ENCODE results near the gene COL24A1. TPM values are rescaled to one million over a fixed set of nuclear protein-coding genes. Genes with fewer than 3 reads are reported as not detected.
"Not testable (repeated sequence)": the region's sequence is repeated elsewhere in the genome, so short reads cannot be mapped to it uniquely, and the experiment has no call there.

Gene COL24A1
- total and polyA plus RNA-seq, 2 donors, result 5.2 to 13.7 TPM

DNA sequence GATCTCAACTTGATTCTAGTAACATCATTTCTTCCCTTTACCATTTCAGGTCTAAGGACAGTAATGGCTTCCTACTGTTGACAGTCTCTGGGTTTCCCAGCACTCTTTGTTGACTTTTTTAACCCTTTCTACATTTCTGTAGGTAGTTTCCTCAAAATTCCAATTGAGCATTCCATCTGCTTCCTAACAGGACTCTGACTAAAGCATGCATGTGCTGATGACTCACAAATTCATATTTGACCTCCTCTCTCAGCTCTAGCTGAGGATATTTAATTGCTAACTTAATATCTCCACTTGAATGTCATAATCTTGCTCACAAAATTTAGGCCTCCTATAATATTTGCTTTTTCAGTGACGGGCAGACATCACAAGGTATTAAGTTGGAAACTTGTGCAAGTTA, 355.1 kb downstream of the COL24A1 start:
- H3K4me1 ChIP-seq (ENCODE audit: insufficient read depth), result no peaks in the 10 kb centered on the region
- WGBS, result 98% methylated on average over 1 of the region's 1 CpG
- no peak overlapping the region for H3K27ac ChIP-seq (ENCODE audit: low read depth)
- peaks cover 2% of the 10 kb centered on the region for H3K36me3 ChIP-seq (ENCODE audit: insufficient read depth)
- no peak for DNase-seq (ENCODE audit: extremely low spot score)
- no peak overlapping the region for H3K4me3 ChIP-seq (ENCODE audit: low read depth, low read length)

DNA sequence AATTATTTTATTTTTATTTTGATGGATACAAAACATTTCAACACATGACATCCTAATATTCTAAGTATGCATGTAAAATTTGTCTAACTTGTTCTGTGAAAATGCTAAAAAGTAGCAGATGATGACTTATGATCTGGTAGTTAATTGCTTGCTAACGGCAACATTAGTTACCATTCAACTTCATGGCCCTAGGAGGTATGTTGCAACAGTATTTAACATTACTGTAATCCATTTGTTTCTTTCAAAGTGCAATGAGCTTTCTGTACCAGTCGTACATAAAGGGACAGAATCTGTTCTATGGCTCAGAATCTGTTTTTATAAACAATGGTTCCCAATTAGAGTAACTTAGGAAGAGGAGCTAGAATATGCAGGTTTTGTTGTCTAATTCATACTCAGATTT, 356.8 kb downstream of the COL24A1 start:
- Histone ChIP-seq H3K27ac (ENCODE audit: low read depth) (no peak overlapping the region), H3K36me3 (ENCODE audit: insufficient read depth) (peaks cover 2% of the 10 kb centered on the region), H3K4me1 (ENCODE audit: insufficient read depth) (no peaks in the 10 kb centered on the region), H3K4me3 (ENCODE audit: low read depth, low read length) (no peak overlapping the region)
- no peak for DNase-seq (ENCODE audit: extremely low spot score)
- WGBS, result 73% methylated on average over 2 of the region's 2 CpGs

DNA sequence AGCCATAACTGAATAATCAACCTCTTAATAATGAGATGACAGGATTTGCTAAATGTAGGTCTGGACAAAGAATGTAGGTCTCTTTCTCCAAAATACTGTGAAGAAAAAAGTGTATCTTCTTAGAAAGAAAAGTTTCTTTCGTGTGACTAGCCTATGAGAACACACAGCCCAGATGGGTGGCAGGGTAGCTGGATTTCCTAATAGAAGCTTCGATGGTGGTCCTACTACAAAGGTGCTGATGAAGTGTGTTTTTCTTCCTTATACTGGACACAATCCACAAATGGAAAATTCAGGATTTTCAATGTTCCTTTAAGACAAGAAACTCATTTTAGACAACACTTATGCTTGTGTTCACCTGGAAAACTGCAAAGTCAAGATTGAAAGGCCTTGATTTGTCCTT, 358.2 kb downstream of the COL24A1 start:
- WGBS, result 93% methylated on average over 2 of the region's 2 CpGs
- H3K27ac ChIP-seq (ENCODE audit: low read depth), result no peak overlapping the region
- no peak for DNase-seq (ENCODE audit: extremely low spot score)
- H3K36me3 ChIP-seq (ENCODE audit: insufficient read depth), result peaks cover 2% of the 10 kb centered on the region
- no peak overlapping the region for H3K4me3 ChIP-seq (ENCODE audit: low read depth, low read length)
- H3K4me1 ChIP-seq (ENCODE audit: insufficient read depth), result no peaks in the 10 kb centered on the region

DNA sequence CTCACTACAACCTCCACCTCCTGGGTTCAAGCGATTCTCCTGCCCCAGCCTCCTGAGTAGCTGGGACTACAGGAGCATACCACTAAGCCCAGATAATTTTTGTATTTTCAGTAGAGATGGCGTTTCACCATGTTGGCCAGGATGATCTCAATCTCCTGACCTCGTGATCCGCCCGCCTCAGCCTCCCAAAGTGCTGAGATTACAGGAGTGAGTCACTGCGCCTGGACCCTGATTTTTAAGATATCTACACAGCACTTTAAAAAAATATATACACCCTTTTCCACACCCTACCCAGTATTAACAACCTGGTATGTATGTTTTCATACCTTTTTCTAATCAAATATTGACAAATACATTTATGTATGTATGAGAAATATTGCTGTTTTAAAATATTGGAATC, 379.6 kb downstream of the COL24A1 start:
- not testable (repeated sequence) for H3K4me3 ChIP-seq (ENCODE audit: low read depth, low read length); H3K4me1 ChIP-seq (ENCODE audit: insufficient read depth); H3K36me3 ChIP-seq (ENCODE audit: insufficient read depth); DNase-seq (ENCODE audit: extremely low spot score); H3K27ac ChIP-seq (ENCODE audit: low read depth)
- 86% methylated on average over 6 of the region's 6 CpGs for WGBS

DNA sequence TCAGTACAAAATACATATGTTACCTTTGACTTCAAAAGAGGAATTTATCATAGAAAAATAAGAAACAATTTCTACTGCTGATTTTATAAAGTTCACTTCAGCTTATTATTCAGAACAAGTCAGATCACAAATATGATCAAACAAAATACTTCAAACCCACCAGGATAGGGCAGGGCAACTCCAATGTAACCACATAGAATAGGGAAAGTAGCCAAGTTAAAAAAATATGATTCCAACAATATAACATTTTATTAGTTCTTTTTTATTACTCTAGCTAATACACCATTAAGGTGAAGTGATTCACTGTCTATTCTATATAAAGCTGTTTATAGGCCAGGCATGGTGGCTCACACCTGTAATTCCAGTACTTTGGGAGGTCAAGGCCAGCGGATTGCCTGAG, 393.8 kb downstream of the COL24A1 start:
- Histone ChIP-seq H3K4me3 (ENCODE audit: low read depth, low read length) (no peak overlapping the region), H3K4me1 (ENCODE audit: insufficient read depth) (no peaks in the 10 kb centered on the region), H3K27ac (ENCODE audit: low read depth) (no peak overlapping the region), H3K36me3 (ENCODE audit: insufficient read depth) (no peaks in the 10 kb centered on the region)
- WGBS, result 99% methylated on average over 1 of the region's 1 CpG
- DNase-seq (ENCODE audit: extremely low spot score), result no peak

DNA sequence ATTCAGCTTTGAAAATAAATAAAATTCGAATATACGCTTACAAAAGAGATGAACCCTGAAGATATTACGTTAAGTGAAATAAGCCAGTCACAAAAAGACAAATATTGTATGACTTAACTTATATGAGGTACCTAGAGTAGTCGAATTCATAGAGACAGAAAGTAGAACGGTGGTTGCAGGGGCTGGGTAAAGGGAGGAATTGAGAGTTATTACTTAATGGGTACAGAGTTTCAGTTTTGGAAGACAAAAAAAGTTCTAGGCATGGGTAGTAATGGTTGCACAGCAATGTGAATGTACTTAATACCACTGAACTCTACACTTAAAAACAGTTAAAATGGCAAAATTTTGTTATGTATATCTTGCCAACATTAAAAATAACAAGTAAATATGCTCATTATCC, 399.7 kb downstream of the COL24A1 start:
- H3K27ac ChIP-seq (ENCODE audit: low read depth), result no peak overlapping the region
- H3K4me3 ChIP-seq (ENCODE audit: low read depth, low read length), result no peak overlapping the region
- WGBS, result 89% methylated on average over 5 of the region's 5 CpGs
- DNase-seq (ENCODE audit: extremely low spot score), result no peak
- no peaks in the 10 kb centered on the region for H3K4me1 ChIP-seq (ENCODE audit: insufficient read depth)
- H3K36me3 ChIP-seq (ENCODE audit: insufficient read depth), result no peaks in the 10 kb centered on the region

DNA sequence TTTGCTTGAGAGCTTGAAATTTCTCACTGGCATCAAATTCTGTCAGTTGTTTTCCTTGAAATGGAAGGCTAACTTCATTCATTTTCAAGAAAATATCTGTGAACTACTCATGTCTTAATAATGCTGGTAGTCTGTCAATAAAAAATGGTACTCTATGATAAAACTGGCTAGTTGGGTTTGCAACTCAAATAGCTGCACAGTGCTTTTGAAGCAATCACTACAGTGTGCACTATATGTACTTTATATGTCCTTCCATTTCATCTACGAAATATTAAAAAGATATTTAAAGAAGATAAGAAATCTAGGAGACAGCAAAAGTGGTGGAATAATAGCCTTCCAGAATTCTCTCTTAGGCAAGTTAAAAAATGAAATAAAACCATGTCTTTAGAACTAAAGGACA, 408.5 kb downstream of the COL24A1 start:
- Histone ChIP-seq H3K4me1 (ENCODE audit: insufficient read depth) (no peaks in the 10 kb centered on the region), H3K27ac (ENCODE audit: low read depth) (no peak overlapping the region), H3K36me3 (ENCODE audit: insufficient read depth) (no peaks in the 10 kb centered on the region), H3K4me3 (ENCODE audit: low read depth, low read length) (no peak overlapping the region)
- no peak for DNase-seq (ENCODE audit: extremely low spot score)
- WGBS, result 95% methylated on average over 1 of the region's 1 CpG

DNA sequence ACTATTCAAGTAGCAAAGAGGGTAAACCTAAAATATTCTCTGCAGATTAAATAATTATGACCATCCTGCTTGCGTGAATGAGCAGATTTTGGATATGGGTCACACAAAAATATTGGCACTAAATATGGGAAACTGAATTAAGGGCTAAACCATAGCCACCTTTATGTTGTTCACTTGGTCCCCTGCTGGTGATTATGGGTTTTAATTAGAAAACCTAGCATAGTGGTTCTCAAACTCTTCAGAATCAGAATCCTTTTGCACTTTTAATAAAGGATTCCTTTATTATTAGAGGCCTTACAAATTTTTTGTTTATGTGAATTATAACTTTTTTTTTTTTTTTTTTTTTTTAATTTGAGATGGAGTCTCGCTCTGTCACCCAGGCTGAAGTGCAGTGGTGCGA, 409.8 kb downstream of the COL24A1 start:
- WGBS, result 97% methylated on average over 3 of the region's 3 CpGs
- no peak overlapping the region for H3K4me3 ChIP-seq (ENCODE audit: low read depth, low read length)
- no peaks in the 10 kb centered on the region for H3K4me1 ChIP-seq (ENCODE audit: insufficient read depth)
- no peak overlapping the region for H3K27ac ChIP-seq (ENCODE audit: low read depth)
- H3K36me3 ChIP-seq (ENCODE audit: insufficient read depth), result no peaks in the 10 kb centered on the region
- DNase-seq (ENCODE audit: extremely low spot score), result no peak

DNA sequence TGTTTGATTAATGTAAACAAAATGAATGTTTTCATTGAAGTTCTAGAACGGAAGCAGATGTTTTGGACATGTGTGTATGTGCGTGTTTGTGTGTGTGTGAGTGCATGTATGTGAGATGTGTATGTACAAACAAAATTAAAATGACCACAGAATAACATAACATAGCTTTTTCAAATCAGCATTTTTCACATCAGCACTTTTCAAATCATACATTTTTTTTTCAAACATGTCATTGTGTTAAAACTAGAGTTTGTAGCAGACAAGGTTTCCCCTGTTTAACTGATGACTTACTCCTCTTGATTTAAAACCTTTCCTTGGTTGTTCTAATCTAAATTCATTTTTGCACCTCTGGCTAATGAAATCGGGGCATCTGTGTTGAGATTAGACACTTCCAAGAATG, 412.8 kb downstream of the COL24A1 start:
- no peaks in the 10 kb centered on the region for H3K36me3 ChIP-seq (ENCODE audit: insufficient read depth)
- whole genome bisulfite sequencing, result 89% methylated on average over 3 of the region's 3 CpGs
- H3K4me3 ChIP-seq (ENCODE audit: low read depth, low read length), result no peak overlapping the region
- no peak for DNase-seq (ENCODE audit: extremely low spot score)
- H3K4me1 ChIP-seq (ENCODE audit: insufficient read depth), result no peaks in the 10 kb centered on the region
- H3K27ac ChIP-seq (ENCODE audit: low read depth), result no peak overlapping the region

DNA sequence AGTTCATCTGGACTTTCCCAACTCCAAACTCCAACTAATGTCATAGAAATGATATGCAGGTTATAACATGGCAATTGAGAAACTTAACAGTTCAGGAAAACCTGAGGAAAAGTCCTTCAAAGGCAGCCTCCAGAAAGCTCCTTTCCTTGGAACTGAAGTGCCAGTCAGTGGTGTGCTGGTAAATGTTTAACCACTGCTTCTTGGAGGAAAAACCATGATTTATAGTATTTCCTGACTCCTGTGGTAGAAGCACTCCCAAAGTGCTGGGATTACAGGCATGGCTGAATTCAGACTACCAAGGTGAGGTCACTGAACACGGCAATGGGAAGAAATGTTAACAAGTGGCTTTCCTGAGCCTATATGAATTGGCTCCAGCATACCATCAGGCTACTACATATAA, 421.6 kb downstream of the COL24A1 start:
- Histone ChIP-seq H3K4me1 (ENCODE audit: insufficient read depth) (no peaks in the 10 kb centered on the region), H3K4me3 (ENCODE audit: low read depth, low read length) (no peak overlapping the region), H3K27ac (ENCODE audit: low read depth) (no peak overlapping the region), H3K36me3 (ENCODE audit: insufficient read depth) (no peaks in the 10 kb centered on the region)
- 89% methylated on average over 1 of the region's 1 CpG for WGBS
- DNase-seq (ENCODE audit: extremely low spot score), result no peak

DNA sequence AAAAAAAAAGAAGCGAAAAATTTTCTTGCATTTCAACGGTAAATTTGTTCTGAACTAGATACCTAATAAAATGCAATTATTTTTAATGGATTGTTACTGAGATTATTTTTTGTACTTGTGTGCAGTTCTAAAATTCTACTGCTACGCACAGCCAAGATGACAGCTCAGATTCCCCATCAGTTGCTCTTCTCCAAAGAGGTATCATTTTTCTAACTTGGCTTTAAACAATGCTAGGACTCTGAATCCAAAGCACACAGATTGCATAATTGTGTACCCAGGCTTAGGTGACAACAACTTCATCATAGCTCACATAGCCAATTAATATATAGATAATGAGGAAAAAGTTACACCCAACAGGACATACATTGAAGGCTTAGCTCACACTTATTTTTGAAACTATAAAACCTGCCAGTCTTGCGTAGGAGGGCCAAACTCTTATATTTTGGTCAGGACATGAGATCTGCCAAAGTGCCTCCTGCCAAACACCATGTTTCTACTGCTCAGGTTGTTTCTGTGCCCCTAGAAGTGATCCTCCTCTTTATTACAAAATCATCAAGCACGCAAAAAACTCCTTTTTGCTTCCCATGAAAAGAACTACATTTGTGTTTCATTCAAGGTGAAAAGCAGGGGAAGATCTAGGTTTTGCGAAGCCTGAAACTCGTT, 437.8 kb downstream of the COL24A1 start:
- 94% methylated on average over 7 of the region's 7 CpGs for WGBS
- Histone ChIP-seq H3K4me1 (ENCODE audit: insufficient read depth) (no peaks in the 10 kb centered on the region), H3K36me3 (ENCODE audit: insufficient read depth) (no peaks in the 10 kb centered on the region), H3K4me3 (ENCODE audit: low read depth, low read length) (no peak overlapping the region), H3K27ac (ENCODE audit: low read depth) (no peak overlapping the region)
- DNase-seq (ENCODE audit: extremely low spot score), result no peak

DNA sequence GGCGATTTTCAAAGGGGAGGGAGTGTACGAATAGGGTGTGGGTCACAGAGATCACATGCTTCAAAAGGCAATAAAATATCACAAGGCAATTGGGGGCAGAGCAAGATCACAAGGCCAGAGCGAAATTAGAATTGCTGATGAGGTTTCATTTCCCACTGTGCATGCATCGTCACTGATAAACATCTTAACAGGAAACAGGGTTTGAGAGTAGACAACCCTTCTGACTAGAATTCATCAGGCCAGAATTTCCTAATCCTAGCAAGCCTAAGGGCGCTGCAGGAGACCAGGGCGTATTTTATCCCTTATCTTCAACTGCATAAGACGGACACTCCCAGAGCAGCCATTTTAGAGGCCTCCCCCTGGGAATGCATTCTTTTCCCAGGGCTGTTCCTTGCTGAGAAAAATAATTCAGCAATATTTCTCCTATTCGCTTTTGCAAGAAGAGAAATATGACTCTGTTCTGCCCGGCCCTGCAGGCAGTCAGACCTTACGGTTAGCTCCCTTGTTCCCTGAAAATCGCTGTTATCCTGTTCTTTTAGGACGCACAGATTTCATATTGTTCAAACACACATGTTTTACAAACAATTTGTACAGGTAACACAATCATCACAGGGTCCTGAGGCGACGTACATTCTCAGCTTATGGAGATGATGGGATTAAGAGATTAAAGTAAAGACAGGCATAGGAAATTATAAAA, 442.0 kb downstream of the COL24A1 start:
- H3K36me3 ChIP-seq (ENCODE audit: insufficient read depth); DNase-seq (ENCODE audit: extremely low spot score); H3K4me3 ChIP-seq (ENCODE audit: low read depth, low read length); H3K27ac ChIP-seq (ENCODE audit: low read depth); H3K4me1 ChIP-seq (ENCODE audit: insufficient read depth): not testable (repeated sequence)
- 89% methylated on average over 14 of the region's 14 CpGs for WGBS

DNA sequence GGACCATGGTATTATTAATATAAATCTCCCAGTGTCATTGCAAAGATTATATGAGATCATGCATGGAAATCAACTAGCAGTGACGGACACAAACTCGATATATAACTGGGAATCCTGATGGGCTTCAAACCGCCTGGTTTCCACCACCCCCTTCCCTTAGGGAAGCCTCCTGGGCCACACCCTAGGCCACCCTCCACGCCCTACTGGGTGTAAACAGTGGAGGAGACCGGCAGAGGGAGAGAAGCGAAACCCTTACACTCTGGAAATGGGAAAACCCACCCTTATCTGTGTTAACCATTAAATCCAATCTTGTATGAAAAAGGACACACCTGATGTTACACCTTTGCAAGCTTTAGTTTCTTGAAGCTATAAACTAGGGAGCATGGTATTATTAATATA, 447.7 kb downstream of the COL24A1 start:
- Histone ChIP-seq H3K4me1 (ENCODE audit: insufficient read depth) (no peaks in the 10 kb centered on the region), H3K27ac (ENCODE audit: low read depth) (no peak overlapping the region), H3K4me3 (ENCODE audit: low read depth, low read length) (peak overlapping the region; percentile 78), H3K36me3 (ENCODE audit: insufficient read depth) (peaks cover 3% of the 10 kb centered on the region)
- no peak for DNase-seq (ENCODE audit: extremely low spot score)
- 79% methylated on average over 6 of the region's 6 CpGs for WGBS

DNA sequence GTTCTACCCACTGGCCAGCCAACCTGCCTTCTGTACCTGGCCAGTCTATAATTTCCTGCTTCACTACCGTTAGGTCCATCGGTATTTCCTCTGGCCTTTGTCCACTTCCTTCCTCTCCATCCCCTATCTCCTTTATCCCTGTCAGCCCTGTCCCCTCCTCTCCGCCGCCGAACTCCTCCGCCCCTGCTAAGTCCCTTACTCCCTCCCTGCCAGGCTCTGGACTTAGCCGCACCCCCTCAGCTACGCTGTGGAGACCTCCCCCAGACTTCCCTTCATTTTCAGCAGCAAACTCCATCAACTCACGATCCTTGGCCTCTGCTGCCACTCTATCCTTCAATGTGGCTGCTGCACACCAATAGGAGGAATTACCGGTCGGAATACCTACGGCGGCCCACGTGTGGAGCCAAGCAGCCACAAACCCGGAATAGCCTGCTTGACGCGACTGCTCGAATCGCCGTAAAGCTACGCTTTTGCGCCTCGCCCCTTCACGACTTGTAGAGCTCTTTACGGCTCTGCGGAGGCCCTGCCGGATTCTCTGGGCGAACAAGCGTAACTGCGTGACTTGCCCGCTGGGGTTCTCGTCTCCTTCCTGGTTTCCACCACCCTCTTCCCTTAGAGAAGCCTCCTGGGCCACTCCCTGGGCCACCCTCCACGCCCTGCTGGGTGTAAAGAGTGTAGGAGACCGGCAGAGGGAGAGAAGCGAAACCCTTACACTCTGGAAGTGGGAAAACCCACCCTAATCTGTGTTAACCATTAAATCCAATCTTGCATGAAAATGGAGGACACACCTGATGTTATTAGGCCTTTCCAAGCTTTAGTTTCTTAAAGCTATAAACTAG, 448.4 kb downstream of the COL24A1 start, which contains the start of gene ZNHIT6:
Gene ZNHIT6, minus strand, starts transcription at position 444 of the 839 bp plus-strand sequence. Its CDS starts 149 bp downstream, at position 295.
- peaks cover 3% of the 10 kb centered on the region for H3K36me3 ChIP-seq (ENCODE audit: insufficient read depth)
- WGBS, result under 1% methylated on average over 35 of the region's 35 CpGs
- peak within 1 kb of the TSS; percentile 78 for H3K4me3 ChIP-seq (ENCODE audit: low read depth, low read length)
- no peaks in the 10 kb centered on the region for H3K4me1 ChIP-seq (ENCODE audit: insufficient read depth)
- peak within 1 kb of the TSS; percentile 89 for H3K27ac ChIP-seq (ENCODE audit: low read depth)
- DNase-seq (ENCODE audit: extremely low spot score), result peak; percentile 89
